ENCODE data around the gene STK10.

The STK10 gene

GRCh38 chr5:172188893-172189692, 1.1 kb upstream of the STK10 start:
- peak; percentile 15 for DNase-seq

DNA sequence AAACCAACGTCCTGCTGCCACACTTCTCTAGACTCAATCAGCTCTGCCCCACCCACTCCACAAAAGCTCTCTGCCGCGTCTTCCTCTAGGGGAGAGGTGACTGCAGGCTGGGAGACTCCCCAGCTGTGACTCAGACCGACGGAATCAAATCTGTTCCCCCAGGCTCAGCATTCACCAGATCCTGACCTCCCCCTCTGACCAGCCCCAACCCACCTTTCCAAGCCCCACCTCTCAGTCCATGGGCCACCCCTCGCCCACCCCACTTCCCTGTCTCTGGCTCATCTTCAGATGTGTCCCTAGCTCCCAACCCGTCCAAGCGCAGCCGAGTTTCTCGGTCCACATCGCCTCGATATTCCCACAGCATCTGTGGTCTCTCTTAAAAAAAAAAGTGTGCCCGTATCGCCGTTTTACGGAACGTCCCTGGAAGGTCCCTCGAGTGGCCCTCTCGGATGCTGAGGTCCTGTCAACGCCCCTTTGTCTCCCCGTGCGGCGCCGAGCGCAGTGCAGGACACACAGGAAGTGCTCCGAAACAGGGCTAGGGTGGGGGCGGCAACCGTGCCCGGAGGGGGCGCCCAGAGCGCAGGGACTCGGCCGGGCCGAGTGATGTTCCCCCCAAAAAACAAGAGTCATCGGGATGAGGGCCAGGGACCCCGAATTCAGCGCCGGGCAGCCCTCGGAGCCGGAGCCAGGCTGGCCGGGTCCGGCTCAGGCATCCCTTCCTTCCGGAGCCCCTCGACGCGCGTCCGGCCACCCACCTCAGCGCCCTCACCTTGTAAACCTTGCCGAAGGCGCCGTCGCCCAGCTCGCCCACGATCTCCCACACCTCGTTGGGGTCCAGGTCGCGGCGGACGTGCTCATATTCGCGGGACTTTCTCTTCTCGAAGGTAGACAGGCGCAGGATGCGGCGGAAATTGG, 649 bp downstream of the STK10 start:
- DNase-seq = no peak

GRCh38 chr5:172186114-172186695, 1.8 kb downstream of the STK10 start:
- DNase-seq = no peak

GRCh38 chr5:172185096-172185461, 2.9 kb downstream of the STK10 start:
- no peak for DNase-seq

DNA sequence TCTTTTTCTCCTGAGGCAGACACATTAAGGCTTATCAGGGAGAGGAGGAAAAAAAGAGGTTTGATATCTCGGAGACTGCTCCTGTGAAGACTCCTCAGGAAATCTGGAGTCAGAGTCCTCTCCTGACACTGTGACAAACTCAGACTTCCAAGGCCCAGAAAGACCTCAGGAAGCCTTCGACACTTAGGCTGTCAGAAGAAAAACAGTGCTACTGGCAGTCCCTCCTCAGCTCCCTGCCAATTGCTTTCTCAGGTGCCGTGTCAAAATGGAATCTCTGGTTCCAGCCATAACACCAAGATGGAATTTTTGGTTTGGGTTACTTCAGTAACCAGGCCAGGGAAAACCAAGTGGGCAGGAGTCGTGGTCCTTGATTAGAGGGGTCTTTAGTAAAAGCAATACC, 4.1 kb downstream of the STK10 start:
- DNase-seq = no peak

DNA sequence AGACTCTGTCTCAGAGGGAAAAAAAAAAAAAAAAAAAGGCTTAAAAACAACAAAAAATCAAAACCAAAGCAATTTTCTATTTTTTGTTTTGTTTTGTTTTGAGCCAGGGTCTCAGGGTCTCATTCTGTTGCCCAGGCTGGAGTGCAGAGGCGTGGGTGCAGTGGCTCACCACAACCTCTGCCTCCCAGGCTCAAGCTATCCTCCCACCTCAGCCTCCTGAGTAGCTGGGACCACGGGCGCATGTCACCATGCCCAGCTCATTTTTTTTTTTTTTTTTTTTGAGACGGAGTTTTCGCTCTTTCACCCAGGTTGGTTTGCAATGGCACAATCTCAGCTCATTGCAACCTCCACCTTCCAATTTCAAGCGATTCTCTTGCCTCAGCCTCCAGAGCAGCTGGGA, 5.7 kb downstream of the STK10 start:
- no peak for DNase-seq

- no peak for DNase-seq
These were observed 7.1 kb downstream of the STK10 start for GRCh38 chr5:172180936-172181335.

DNA sequence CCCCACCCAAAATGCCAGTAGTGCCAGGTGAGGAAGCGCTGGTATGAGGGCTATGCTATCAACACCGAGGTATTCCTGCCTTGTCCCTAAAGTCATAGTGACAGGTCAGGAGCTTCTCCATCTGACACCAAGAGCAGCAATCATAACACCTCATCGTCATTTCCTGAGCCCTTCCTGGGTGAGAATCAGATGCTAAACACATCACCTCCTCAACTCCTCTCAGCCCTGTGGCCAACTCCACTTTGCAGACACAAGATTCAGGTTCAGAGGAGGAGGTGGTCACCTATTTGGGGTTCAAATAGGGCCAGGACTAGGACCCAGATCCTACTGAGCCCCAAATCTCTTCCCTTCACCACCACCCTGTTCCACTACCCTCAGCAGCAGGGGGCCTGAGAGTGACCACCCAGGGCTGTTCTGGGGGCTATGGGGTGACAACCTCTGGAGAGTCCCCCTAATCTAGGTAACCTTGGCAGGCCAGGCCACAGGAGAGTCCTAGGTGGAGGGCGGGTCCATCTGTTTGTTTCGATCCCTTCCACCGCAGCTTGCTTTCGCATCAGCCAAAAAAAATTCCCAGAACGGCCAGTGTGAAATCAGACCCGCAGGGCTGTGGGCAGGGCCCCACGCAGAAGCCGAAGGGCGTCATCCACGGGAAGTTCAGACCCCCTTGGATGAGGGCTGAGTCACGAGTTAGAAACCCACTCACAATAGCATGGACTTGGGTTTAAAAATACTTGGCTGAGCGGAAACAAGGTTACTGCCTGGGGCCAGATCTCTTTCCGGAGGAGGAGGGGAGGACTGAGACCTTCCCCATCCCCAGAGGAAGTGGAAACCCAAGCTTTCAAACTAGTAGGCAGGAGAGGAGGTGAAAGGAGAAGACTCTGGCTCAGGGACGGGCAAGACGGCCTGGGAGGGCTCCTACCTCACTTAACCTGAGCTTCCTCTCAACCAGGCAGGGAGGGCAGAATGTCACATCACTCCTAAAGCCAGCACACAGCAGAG, 8.7 kb downstream of the STK10 start:
- no peak for DNase-seq

- DNase-seq = no peak
These were observed 9.6 kb downstream of the STK10 start for GRCh38 chr5:172178301-172178987.

GRCh38 chr5:172177176-172177575, 10.8 kb downstream of the STK10 start:
- no peak for DNase-seq

DNA sequence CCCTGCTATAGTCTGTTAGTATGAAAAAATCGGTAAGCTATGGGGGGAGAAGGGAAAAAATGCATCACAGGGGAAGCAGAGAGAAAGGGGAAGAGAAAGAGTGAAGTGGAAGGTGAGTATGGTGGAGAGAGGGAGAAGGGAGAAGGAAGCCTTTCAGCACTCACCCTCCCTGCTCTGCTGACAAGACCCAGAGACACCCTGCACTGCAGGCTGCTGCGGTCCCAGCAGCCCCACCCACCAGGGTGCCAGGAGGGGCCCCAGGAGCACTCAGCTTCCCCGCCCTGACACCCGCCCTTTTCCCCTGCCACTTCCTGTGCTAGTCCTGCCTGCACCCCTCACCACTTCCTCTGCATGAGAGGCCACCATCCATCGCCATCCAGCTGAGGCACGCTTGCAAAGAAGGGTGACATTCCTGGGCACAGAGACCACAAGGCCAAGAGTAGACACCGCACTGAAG, 12.7 kb downstream of the STK10 start:
- no peak for DNase-seq

DNA sequence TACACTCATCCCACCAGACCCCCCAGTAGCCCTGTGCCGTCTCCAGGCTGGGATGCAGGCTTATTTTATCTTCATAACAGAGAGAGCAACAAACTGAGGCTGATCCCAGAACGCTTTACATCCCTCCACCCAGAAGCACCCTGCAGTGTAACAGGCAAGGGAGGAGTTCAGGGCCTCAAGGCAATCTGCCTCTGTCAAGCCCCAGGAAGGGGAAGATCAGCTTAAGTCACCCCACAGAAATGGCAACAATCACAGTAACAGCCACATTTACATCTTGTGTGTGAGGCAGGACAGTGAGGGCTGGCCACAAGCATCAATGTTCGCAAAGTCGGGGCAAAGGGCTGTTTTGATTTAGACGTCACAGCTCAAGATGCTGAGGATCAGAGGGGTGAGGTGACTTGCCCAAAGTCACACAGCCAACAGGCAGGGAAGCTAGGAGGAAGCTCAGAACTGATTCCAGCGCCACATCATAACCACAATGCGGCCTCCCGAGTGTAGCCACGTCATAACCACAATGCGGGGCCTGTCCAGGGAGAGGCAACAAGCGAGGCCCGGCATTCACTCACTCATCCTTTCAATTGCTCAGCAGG, 14.4 kb downstream of the STK10 start:
- DNase-seq = no peak

- DNase-seq = no peak
These were observed 15.0 kb downstream of the STK10 start for GRCh38 chr5:172172912-172173563.

DNA sequence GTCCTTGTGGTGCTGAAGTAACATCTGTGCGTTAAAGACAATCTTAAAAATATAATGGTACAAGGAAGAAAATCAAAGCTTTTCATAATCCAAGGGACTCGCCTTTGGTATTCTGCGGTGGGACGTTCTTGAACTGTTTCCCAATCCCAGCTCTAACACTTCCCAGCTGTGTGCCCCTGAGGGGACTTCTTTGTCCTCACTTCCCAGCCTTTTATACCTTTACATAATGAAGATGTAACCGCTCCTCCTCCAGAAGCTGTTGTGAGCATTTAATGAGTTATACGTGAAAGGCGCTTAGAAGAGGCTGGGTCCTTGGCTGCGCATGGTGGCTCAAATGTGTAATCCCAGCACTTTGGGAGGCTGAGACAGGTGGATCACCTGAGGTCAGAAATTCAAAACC, 16.9 kb downstream of the STK10 start:
- DNase-seq = no peak

GRCh38 chr5:172170251-172170701, 17.7 kb downstream of the STK10 start:
- DNase-seq = no peak

DNA sequence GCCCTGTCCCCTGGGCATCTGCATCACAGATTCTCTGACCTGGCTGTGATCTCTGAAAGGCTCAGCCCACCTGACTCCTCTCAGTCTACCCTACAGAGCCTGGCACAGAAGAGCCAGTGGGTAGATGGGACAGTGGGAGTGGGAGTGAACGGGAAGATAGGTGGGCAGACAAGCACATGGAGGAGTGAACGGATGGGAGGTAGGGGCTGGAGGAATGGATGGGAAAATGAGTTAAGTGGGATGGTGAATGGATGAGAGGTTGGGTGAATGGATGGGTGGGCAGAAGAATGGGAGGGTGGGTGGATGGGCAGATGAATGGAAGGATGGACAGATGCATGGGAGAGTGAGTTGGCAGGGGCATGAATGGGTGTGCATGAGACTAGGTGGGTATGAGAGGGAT, 18.8 kb downstream of the STK10 start:
- DNase-seq = no peak

- no peak for DNase-seq
These were observed 19.7 kb downstream of the STK10 start for GRCh38 chr5:172168311-172168710.

GRCh38 chr5:172167895-172168294, 20.1 kb downstream of the STK10 start:
- no peak for DNase-seq

GRCh38 chr5:172166030-172166826, 21.8 kb downstream of the STK10 start:
- no peak for DNase-seq

DNA sequence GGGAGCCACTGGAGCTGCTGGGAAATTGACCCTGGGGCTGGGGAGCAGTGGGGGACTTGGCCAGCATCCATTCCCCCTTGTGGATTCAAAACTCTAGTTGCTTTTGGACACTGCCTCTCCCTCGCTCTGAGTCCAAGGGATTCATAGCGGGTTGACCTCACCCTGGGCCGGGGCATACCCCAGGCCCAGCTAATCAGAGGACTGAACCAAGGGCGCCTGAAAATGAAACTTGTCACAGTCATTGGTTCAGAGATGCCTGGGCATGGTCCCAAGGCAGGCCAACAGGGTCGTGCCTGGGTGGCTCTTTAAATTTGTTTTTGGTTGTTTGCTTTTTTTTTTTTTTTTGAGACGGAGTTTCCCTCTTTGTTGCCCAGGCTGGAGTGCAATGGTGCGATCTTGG, 22.6 kb downstream of the STK10 start:
- no peak for DNase-seq
